ENCODE data around the gene SMIM41.
A peak's percentile ranks its signal among the peaks of the same experiment; 100 is the strongest.

SMIM41 gene

GRCh38 chr12:52063082-52063924, 16.2 kb upstream of the SMIM41 start:
- DNase-seq (ENCODE audit: low read depth) = no peak

GRCh38 chr12:52063981-52064649, 15.4 kb upstream of the SMIM41 start:
- DNase-seq (ENCODE audit: low read depth) = no peak

GRCh38 chr12:52066346-52067080, 13.0 kb upstream of the SMIM41 start:
- DNase-seq (ENCODE audit: low read depth) = no peak

- no peak for DNase-seq (ENCODE audit: low read depth)
Observed at GRCh38 chr12:52067081-52067374, 12.5 kb upstream of the SMIM41 start.

- DNase-seq (ENCODE audit: low read depth) = peak; percentile 85
Observed at GRCh38 chr12:52069327-52070184, 9.9 kb upstream of the SMIM41 start, which contains the start of gene ATG101. Gene ATG101 (plus strand): TSS chr12:52069978. CDS start chr12:52073651, 3,673 bp downstream.

- no peak for DNase-seq (ENCODE audit: low read depth)
Observed at GRCh38 chr12:52070185-52070925, 9.1 kb upstream of the SMIM41 start.

GRCh38 chr12:52073531-52074381, 5.7 kb upstream of the SMIM41 start:
- no peak for DNase-seq (ENCODE audit: low read depth)

- DNase-seq (ENCODE audit: low read depth) = no peak
Observed at GRCh38 chr12:52074971-52075724, 4.4 kb upstream of the SMIM41 start.

GRCh38 chr12:52076811-52077210, 2.7 kb upstream of the SMIM41 start:
- no peak for DNase-seq (ENCODE audit: low read depth)

GRCh38 chr12:52078276-52078675, 1.2 kb upstream of the SMIM41 start:
- DNase-seq (ENCODE audit: low read depth) = no peak

GRCh38 chr12:52080403-52081251, 1.1 kb downstream of the SMIM41 start:
- no peak for DNase-seq (ENCODE audit: low read depth)

- no peak for DNase-seq (ENCODE audit: low read depth)
Observed at GRCh38 chr12:52081263-52081733, 1.8 kb downstream of the SMIM41 start.

GRCh38 chr12:52082026-52082668, 2.6 kb downstream of the SMIM41 start:
- DNase-seq (ENCODE audit: low read depth) = no peak

- no peak for DNase-seq (ENCODE audit: low read depth)
Observed at GRCh38 chr12:52082669-52082987, 3.1 kb downstream of the SMIM41 start.

- DNase-seq (ENCODE audit: low read depth) = peak; percentile 52
Observed at GRCh38 chr12:52082988-52083637, 3.6 kb downstream of the SMIM41 start.

- no peak for DNase-seq (ENCODE audit: low read depth)
Observed at GRCh38 chr12:52083638-52083996, 4.1 kb downstream of the SMIM41 start.

- no peak for DNase-seq (ENCODE audit: low read depth)
Observed at GRCh38 chr12:52084491-52085231, 5.2 kb downstream of the SMIM41 start.
